ENCODE measurements around the gene MVB12B. TPM values are rescaled to one million over a fixed set of nuclear protein-coding genes. Genes with fewer than 3 reads are reported as not detected.

Gene MVB12B
- total RNA-seq, 1 donor from 2014 or later: 20.2 TPM

DNA sequence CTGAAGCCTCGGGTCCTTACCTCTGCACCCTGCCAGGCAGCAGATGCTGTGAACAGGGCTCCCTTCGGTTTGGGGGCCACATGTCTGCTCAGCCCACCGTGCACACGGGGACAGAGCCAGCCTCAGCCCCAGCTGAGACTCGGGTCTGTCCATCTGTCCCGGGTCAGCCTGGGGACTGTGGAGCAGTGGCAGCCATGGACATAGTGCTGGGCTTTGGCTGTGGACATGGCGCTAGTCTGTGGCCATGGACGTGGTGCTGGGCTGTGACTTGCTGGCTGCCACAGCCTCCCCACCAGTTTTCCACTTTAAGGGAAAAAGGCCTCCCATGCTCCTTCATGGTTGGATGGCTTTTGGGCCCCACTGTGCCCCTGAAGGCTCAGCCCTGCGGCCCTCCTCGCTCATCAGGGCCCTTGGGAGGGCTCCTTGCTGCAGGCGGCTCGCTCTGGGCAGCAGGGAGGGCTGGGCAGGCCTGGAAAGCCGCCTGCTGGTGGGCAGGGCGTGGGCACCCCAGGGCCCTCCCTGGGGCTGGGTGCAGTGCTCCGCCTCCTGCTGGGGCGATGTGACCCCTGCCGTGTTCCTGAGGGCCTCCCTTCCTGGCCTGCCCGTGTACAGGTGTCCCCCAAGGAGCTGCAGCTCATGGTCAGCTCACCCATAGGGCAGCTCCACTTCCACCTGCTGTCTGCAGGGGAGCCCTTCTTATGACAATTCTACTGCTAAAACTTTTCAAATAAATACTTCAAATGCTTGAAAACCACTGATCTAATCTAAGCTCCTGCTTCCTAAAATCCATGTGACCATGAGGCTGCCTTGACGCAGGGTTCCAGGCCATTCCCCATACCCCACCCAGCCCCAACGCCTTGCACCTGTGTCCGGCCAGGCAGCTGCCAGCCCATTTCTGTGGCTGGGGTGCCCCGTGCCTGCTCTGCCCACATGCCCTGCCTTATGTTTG lies 175.0 kb downstream of the MVB12B start:
- no peak for DNase-seq (ENCODE audit: extremely low spot score, unreplicated experiment)
- H3K9me3 Mint-ChIP-seq (ENCODE audit: unreplicated experiment): no peaks in the 10 kb centered on the region

DNA sequence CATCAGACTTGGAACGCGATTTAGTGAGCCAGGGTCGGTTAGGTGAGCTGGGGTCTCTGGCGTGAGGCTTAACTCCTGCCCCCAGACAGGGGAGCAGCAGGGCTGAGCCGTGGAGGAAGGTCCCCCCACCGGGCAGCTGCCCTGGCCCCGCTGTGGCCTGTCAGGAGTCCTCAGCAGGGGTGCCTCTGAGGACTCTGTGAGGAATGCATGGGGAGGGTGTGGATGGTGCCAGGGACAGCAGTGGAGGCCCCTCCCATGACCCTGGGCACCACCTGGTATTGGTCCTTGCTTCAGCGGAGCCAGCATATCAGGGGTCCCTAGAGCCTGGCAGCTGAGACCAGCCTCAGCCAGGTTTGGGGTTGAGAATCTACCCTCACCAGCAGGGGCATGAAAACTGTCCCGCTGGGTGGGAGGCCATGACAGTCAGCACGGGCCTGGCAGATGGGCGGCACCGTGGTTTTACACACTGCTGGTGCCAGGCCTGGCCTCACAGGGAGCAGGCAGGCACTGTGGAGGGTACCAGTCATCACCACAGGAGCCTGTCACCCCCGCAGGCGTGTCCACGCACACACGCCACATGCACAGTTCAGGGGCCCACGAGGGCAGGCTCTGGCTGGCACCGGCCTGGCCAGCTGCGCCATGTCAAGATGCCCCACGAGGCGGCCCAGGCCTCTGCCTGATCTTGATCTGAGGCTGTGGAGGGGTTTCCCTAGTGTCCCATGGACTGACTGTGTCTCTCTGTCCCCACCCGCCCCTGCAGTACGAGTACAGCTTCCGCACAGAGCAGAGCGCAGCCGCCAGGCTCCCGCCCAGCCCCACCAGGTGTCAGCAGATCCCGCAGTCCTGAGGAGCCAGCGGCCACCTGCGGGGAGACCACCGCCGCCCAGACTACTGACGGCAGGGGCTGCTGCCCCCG lies 176.0 kb downstream of the MVB12B start:
- no peaks in the 10 kb centered on the region for H3K36me3 Mint-ChIP-seq (ENCODE audit: unreplicated experiment)
- peaks cover 31% of the 10 kb centered on the region for H3K4me1 Mint-ChIP-seq (ENCODE audit: unreplicated experiment)
- TF ChIP-seq, protein P1, sequence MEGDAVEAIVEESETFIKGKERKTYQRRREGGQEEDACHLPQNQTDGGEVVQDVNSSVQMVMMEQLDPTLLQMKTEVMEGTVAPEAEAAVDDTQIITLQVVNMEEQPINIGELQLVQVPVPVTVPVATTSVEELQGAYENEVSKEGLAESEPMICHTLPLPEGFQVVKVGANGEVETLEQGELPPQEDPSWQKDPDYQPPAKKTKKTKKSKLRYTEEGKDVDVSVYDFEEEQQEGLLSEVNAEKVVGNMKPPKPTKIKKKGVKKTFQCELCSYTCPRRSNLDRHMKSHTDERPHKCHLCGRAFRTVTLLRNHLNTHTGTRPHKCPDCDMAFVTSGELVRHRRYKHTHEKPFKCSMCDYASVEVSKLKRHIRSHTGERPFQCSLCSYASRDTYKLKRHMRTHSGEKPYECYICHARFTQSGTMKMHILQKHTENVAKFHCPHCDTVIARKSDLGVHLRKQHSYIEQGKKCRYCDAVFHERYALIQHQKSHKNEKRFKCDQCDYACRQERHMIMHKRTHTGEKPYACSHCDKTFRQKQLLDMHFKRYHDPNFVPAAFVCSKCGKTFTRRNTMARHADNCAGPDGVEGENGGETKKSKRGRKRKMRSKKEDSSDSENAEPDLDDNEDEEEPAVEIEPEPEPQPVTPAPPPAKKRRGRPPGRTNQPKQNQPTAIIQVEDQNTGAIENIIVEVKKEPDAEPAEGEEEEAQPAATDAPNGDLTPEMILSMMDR (IDR thresholded peaks at IDR 0.05): peak; percentile 22
- no peak overlapping the region for H3K27ac Mint-ChIP-seq (ENCODE audit: unreplicated experiment)
- no peaks in the 10 kb centered on the region for H3K9me3 Mint-ChIP-seq (ENCODE audit: unreplicated experiment)
- H3K4me3 Mint-ChIP-seq (ENCODE audit: unreplicated experiment): no peak overlapping the region
- no peaks in the 10 kb centered on the region for H3K27me3 Mint-ChIP-seq (ENCODE audit: unreplicated experiment)
- no peak for DNase-seq (ENCODE audit: extremely low spot score, unreplicated experiment)

More for the DNA sequence above, 175.0 kb downstream of the MVB12B start:
- H3K4me3 Mint-ChIP-seq (ENCODE audit: unreplicated experiment): no peak overlapping the region
- H3K27ac Mint-ChIP-seq (ENCODE audit: unreplicated experiment): no peak overlapping the region
- H3K4me1 Mint-ChIP-seq (ENCODE audit: unreplicated experiment): peaks cover 31% of the 10 kb centered on the region
- H3K36me3 Mint-ChIP-seq (ENCODE audit: unreplicated experiment): no peaks in the 10 kb centered on the region
- no peaks in the 10 kb centered on the region for H3K27me3 Mint-ChIP-seq (ENCODE audit: unreplicated experiment)
- TF ChIP-seq, protein P1 (IDR thresholded peaks at IDR 0.05): peak; percentile 8

DNA sequence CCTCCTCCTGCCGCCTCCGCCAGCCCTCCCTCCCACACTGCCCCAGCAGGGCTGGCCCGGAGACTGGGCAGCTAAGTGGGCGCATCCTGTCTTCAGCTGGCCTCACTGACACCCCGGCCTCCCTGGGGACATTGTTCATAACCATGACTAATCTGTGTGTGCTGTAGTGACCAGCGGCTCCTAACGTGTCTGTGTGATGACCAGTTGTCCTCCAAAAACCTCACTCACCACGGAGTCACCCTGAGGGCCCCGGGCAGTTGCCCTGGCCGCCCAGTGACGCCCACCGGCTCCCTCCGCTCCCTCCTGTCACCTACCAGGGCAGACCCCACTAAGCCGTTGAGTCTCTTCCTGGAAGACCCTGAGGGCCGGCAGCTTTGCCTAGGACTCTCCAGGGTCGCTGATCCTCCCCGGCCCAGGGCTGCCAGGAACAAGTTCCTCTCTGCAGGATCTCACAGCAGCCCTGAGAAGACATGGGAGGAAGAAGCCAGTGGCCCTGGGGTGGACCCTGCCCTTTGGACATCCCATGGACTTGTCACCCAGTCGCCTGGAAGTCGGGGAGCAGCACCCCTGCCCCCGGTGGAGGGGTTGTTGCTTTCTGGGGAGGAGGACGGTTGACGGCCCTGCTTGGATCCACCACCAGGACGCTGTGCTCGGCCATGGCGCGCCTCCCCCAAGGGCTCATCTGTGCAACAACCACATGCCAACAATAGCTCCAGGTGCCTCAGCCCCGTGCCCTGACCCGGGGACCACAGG lies 176.9 kb downstream of the MVB12B start:
- no peaks in the 10 kb centered on the region for H3K36me3 Mint-ChIP-seq (ENCODE audit: unreplicated experiment)
- no peak overlapping the region for H3K27ac Mint-ChIP-seq (ENCODE audit: unreplicated experiment)
- no peak overlapping the region for H3K4me3 Mint-ChIP-seq (ENCODE audit: unreplicated experiment)
- no peaks in the 10 kb centered on the region for H3K9me3 Mint-ChIP-seq (ENCODE audit: unreplicated experiment)
- H3K4me1 Mint-ChIP-seq (ENCODE audit: unreplicated experiment): peaks cover 31% of the 10 kb centered on the region
- TF ChIP-seq, protein P1 (IDR thresholded peaks at IDR 0.05): no peak
- H3K27me3 Mint-ChIP-seq (ENCODE audit: unreplicated experiment): no peaks in the 10 kb centered on the region
- DNase-seq (ENCODE audit: extremely low spot score, unreplicated experiment): no peak

DNA sequence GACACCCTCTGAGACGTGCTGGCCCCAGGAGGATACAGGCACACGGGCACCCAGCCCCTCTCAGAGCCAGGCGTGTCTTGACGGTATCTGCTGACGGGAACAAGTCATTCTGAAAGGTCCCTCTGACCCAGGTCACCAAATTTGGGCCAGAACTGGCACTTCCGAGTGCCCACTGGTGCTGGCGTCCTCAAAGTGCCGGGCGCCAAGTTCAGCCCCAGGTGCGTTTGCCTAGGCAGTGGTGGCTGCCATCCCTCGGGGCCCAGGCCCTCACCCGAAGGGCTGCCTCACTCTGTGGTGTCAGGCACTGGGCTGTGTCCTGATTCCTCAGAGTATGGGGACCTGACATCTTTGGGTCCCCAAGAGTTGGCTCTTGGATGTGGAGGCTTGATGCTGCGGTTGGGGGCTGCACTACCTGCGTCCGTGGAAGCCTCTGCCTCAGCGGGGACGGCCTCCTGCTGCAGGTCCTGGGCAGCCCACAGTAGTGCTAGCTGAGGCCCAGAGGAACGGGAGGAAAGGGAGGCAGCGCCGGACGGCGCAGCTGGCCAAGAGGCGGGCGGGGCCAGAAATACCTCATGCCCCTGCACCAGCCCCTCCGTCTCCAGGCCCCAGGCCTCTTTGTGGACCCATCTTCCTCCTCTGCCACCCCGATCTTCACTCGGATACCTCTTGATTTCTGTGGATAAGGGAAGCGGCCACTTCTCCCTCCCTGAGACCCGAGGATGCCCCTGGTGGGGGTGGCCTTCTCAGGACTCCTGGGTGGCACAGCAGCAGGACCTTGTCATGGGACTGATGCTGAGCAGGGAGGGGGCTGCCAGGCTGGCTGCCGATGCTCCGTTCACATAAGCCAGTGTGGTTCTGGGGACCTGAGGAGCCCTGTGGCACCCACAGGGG lies 177.7 kb downstream of the MVB12B start:
- Mint-ChIP-seq H3K4me1 (ENCODE audit: unreplicated experiment) (peaks cover 28% of the 10 kb centered on the region), H3K36me3 (ENCODE audit: unreplicated experiment) (no peaks in the 10 kb centered on the region), H3K4me3 (ENCODE audit: unreplicated experiment) (no peak overlapping the region), H3K27ac (ENCODE audit: unreplicated experiment) (no peak overlapping the region), H3K27me3 (ENCODE audit: unreplicated experiment) (no peaks in the 10 kb centered on the region), H3K9me3 (ENCODE audit: unreplicated experiment) (no peaks in the 10 kb centered on the region)
- TF ChIP-seq, protein P1 (IDR thresholded peaks at IDR 0.05): no peak
- DNase-seq (ENCODE audit: extremely low spot score, unreplicated experiment): no peak

Data from osteocyte (in vitro differentiated cells).